DOHH2 (cell line): ENCODE measurements around the gene MICAL3.

Source experiments
- EZH2phosphoT487 ChIP-seq: fragments of 200-600 bp; sonication (generic); IDR thresholded peaks from 2 replicates; pipeline ENCODE4 v1.6.1; 2017; ENCODE audit warnings: borderline replicate concordance, mild to moderate bottlenecking, antibody characterized with exemption, low read length, moderate library complexity, mixed read lengths
- TF ChIP-seq, protein P1 (sequence below): fragments of 200-600 bp; sonication (generic); IDR thresholded peaks from one replicate; pipeline ENCODE4 v1.5.1; 2014; ENCODE audit warnings: antibody characterized with exemption, mild to moderate bottlenecking, low read depth, low read length; ENCODE audit not compliant: poor library complexity, severe bottlenecking

DNA sequence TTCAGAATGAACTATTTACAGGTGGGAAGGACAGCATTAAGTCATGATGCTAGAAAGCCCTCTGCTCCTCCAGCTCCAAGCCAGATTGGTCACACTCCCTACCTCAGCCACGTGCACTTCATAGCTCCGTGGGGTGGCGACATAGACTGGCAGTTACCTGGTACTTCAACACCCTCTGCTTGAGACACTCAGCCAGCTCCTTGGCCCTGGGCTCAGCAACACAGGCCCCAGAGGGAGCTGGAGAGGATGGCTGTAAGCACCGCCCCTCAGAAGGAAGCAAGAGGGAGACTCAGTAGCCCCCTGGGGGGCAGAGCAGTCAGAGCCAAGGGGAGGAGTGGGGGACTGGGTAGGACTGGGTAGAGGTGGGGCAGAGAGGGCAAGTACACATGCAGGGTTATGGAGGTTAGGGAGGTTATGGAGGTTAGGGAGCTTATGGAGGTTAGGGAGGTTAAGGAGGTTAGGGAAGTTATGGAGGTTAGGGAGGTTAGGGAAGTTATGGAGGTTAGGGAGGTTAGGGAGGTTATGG lies 148.0 kb downstream of the MICAL3 start:
- TF ChIP-seq, protein P1, sequence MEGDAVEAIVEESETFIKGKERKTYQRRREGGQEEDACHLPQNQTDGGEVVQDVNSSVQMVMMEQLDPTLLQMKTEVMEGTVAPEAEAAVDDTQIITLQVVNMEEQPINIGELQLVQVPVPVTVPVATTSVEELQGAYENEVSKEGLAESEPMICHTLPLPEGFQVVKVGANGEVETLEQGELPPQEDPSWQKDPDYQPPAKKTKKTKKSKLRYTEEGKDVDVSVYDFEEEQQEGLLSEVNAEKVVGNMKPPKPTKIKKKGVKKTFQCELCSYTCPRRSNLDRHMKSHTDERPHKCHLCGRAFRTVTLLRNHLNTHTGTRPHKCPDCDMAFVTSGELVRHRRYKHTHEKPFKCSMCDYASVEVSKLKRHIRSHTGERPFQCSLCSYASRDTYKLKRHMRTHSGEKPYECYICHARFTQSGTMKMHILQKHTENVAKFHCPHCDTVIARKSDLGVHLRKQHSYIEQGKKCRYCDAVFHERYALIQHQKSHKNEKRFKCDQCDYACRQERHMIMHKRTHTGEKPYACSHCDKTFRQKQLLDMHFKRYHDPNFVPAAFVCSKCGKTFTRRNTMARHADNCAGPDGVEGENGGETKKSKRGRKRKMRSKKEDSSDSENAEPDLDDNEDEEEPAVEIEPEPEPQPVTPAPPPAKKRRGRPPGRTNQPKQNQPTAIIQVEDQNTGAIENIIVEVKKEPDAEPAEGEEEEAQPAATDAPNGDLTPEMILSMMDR, result peak; percentile 31
- no peak for TF ChIP-seq EZH2phosphoT487
